ENCODE results near the gene ZIC2. TPM values are rescaled to one million over a fixed set of nuclear protein-coding genes. Genes with fewer than 3 reads are reported as not detected.

Gene ZIC2
- total RNA-seq, 1 experiment from 2014 or later = 13.6 TPM

DNA sequence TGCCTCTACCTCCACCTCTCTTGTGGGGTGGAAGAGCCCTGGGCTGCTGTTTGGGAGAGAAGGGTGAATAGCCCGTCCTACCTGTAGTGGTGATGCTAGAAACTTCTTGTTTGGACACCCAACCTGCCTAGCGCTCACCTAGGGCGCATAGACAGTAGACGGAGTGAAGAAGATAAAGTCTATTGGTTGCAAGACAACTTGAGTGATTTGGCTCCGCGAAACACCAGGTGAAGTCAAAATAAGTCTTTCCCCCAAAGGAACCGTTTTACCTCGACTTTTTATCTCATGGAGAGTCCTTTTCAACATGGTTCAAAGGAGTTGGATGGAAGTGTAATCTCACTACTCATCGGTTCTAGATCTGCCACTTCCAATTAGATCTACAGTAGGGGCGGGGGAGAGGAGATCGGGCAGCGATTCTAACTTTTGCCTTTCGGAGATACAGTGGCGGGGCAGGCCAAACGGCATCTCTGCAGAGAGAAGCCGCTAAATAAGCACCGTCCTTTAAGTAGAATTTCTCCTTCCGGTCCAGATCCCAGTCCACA is 9.3 kb upstream of the ZIC2 start:
- Histone ChIP-seq H3K36me3 (ENCODE audit: low read depth) (no peaks in the 10 kb centered on the region), H3K79me2 (ENCODE audit: low read depth) (peaks cover 25% of the 10 kb centered on the region), H3K27ac (no peak overlapping the region), H3K4me2 (no peak overlapping the region), H3K27me3 (ENCODE audit: insufficient read depth, low read depth) (no peaks in the 10 kb centered on the region), H3K9me2 (ENCODE audit: insufficient read depth) (no peaks in the 10 kb centered on the region), H2AFZ (no peak overlapping the region), H3F3A (ENCODE audit: insufficient read depth, low read depth) (peaks cover 18% of the 10 kb centered on the region; the same call in 1 of the 2 replicates), H3K9me3 (ENCODE audit: insufficient read depth, low read depth) (no peaks in the 10 kb centered on the region), H3K4me1 (replicated peaks; ENCODE audit: insufficient read depth) (no peaks in the 10 kb centered on the region), H4K20me1 (ENCODE audit: insufficient read depth) (no peaks in the 10 kb centered on the region), H3K4me3 (no peak overlapping the region)
- POLR2A ChIA-PET (ENCODE audit: unreplicated experiment) = no interaction called here
- intact Hi-C loops (cut with micrococcal nuclease; ENCODE audit: unreplicated experiment) = no loop called here
- TF ChIP-seq EZH2 (IDR thresholded peaks at IDR 0.05; ENCODE audit: low read depth) = no peak
- TF ChIP-seq, protein P1, sequence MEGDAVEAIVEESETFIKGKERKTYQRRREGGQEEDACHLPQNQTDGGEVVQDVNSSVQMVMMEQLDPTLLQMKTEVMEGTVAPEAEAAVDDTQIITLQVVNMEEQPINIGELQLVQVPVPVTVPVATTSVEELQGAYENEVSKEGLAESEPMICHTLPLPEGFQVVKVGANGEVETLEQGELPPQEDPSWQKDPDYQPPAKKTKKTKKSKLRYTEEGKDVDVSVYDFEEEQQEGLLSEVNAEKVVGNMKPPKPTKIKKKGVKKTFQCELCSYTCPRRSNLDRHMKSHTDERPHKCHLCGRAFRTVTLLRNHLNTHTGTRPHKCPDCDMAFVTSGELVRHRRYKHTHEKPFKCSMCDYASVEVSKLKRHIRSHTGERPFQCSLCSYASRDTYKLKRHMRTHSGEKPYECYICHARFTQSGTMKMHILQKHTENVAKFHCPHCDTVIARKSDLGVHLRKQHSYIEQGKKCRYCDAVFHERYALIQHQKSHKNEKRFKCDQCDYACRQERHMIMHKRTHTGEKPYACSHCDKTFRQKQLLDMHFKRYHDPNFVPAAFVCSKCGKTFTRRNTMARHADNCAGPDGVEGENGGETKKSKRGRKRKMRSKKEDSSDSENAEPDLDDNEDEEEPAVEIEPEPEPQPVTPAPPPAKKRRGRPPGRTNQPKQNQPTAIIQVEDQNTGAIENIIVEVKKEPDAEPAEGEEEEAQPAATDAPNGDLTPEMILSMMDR (conservative IDR thresholded peaks at IDR 0.05) = no peak
- no peak for DNase-seq
- CTCF ChIA-PET = no interaction called here
- BruUV-seq (replicated peaks) = no TSS peak

DNA sequence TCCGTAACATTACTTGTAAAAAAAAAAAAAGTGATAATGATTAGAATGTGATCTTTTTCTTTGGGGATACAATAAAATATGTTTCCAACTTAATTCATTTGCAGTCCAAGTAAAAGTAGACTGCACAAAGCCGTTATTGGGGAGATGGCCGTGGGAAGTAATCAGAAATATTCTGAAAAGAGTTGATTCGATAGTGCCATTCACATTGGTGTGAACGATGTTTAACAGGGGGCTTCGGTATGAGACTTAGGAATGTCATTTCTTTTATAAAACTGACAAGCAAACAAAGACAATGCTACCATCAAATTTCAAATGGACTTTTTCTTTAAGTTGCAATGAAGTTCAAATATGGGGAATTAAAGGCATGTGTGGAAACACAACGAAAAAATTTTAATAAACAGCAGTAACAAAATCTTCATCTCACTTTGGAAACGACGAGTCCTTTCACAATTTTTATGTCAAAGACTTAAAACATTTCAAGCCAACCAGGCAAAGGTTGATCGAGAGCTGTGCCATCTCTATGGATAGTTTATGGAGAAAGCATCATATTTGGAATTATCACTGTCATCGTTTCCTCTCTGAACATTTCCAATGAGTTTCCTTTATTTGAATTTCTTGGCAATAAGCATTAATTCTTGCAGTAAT is 8.3 kb upstream of the ZIC2 start:
- Histone ChIP-seq H3F3A (ENCODE audit: insufficient read depth, low read depth) (peaks cover 18% of the 10 kb centered on the region; the same call in 1 of the 2 replicates), H2AFZ (no peak overlapping the region), H3K9me3 (ENCODE audit: insufficient read depth, low read depth) (no peaks in the 10 kb centered on the region), H3K4me3 (no peak overlapping the region), H3K79me2 (ENCODE audit: low read depth) (peaks cover 16% of the 10 kb centered on the region), H3K36me3 (ENCODE audit: low read depth) (no peaks in the 10 kb centered on the region), H4K20me1 (ENCODE audit: insufficient read depth) (no peaks in the 10 kb centered on the region), H3K27me3 (ENCODE audit: insufficient read depth, low read depth) (no peaks in the 10 kb centered on the region), H3K4me1 (replicated peaks; ENCODE audit: insufficient read depth) (no peaks in the 10 kb centered on the region), H3K4me2 (no peak overlapping the region), H3K27ac (no peak overlapping the region), H3K9me2 (ENCODE audit: insufficient read depth) (no peaks in the 10 kb centered on the region)
- TF ChIP-seq EZH2 (IDR thresholded peaks at IDR 0.05; ENCODE audit: low read depth) = no peak
- TF ChIP-seq, protein P1 (conservative IDR thresholded peaks at IDR 0.05) = no peak
- POLR2A ChIA-PET (ENCODE audit: unreplicated experiment) = no interaction called here
- intact Hi-C loops (cut with micrococcal nuclease; ENCODE audit: unreplicated experiment) = no loop called here
- BruUV-seq (replicated peaks) = no TSS peak
- CTCF ChIA-PET = no interaction called here
- DNase-seq = no peak

DNA sequence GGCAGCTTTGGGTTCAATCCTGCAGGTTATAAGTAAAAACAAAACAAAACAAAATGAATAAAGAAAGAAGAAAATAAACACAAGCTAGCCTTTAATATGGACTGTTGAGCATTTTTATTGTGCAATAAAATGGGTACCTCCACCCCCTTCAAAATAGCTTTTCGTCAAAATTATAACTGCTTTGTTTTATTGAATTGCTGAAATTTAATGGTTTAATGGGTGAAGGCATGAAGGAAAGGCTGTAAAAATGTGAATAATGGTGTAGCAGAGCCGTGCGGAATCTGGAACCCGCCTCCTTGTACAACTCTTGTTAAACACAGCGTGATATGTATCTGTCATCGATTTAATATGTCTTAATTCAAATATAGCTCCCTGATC is 7.8 kb upstream of the ZIC2 start:
- no peak overlapping the region for H3K27ac ChIP-seq
- peaks cover 13% of the 10 kb centered on the region for H3K79me2 ChIP-seq (ENCODE audit: low read depth)
- intact Hi-C loops (cut with micrococcal nuclease; ENCODE audit: unreplicated experiment) = no loop called here
- peaks cover 18% of the 10 kb centered on the region; the same call in 1 of the 2 replicates for H3F3A ChIP-seq (ENCODE audit: insufficient read depth, low read depth)
- H3K9me3 ChIP-seq (ENCODE audit: insufficient read depth, low read depth) = no peaks in the 10 kb centered on the region
- ChIA-PET CTCF (no interaction called here), POLR2A (ENCODE audit: unreplicated experiment) (no interaction called here)
- TF ChIP-seq EZH2 (IDR thresholded peaks at IDR 0.05; ENCODE audit: low read depth) = no peak
- TF ChIP-seq, protein P1 (conservative IDR thresholded peaks at IDR 0.05) = no peak
- H3K9me2 ChIP-seq (ENCODE audit: insufficient read depth) = no peaks in the 10 kb centered on the region
- H2AFZ ChIP-seq = no peak overlapping the region
- no TSS peak for BruUV-seq (replicated peaks)
- no peaks in the 10 kb centered on the region for H3K27me3 ChIP-seq (ENCODE audit: insufficient read depth, low read depth)
- H3K4me2 ChIP-seq = no peak overlapping the region
- peaks cover 2% of the 10 kb centered on the region for H3K4me1 ChIP-seq (replicated peaks; ENCODE audit: insufficient read depth)
- H3K36me3 ChIP-seq (ENCODE audit: low read depth) = no peaks in the 10 kb centered on the region
- H4K20me1 ChIP-seq (ENCODE audit: insufficient read depth) = no peaks in the 10 kb centered on the region
- no peak for DNase-seq
- no peak overlapping the region for H3K4me3 ChIP-seq

All from PC-9 (cell line).